Small intestine (tissue), 7 donors: ENCODE data around the gene CHST11. TPM values are rescaled to one million over a fixed set of nuclear protein-coding genes. Genes with fewer than 3 reads are reported as not detected.

Experiments
- DNase-seq, 2 donors: peaks; one replicate each; pipeline versions ENCODE4 v3.0.0 to v3.0.0-alpha.2; 2013
- FAIRE-seq: peaks from 2 replicates; lab custom pipeline; 2012; peaks lifted over from hg19 to GRCh38; lab: Jason Lieb, UNC
- H3K27ac ChIP-seq, 3 donors: one replicate each; pipeline ENCODE4 v1.5.1; 2013; ENCODE audit warnings: low read length in 2 of 3, mild to moderate bottlenecking in 2 of 3, control low read depth in 1 of 3, inconsistent platforms in 1 of 3, low read depth in 1 of 3, moderate library complexity in 1 of 3
- H3K27me3 ChIP-seq, 3 donors: one replicate each; pipeline ENCODE4 v1.6.1; 2013; ENCODE audit warnings: low read length in 3 of 3, inconsistent platforms in 1 of 3; ENCODE audit not compliant: control insufficient read depth in 3 of 3, insufficient read depth in 3 of 3
- H3K36me3 ChIP-seq, 3 donors: one replicate each; pipeline ENCODE4 v1.6.1; 2013; ENCODE audit warnings: low read length in 3 of 3, inconsistent platforms in 1 of 3, low read depth in 1 of 3, mild to moderate bottlenecking in 1 of 3, moderate library complexity in 1 of 3; ENCODE audit not compliant: control insufficient read depth in 3 of 3, insufficient read depth in 2 of 3
- H3K4me1 ChIP-seq, 3 donors: one replicate each; pipeline ENCODE4 v1.6.1; 2013; ENCODE audit warnings: low read length in 2 of 3, inconsistent platforms in 1 of 3, low read depth in 1 of 3, mild to moderate bottlenecking in 1 of 3, moderate library complexity in 1 of 3; ENCODE audit not compliant: control insufficient read depth in 3 of 3, insufficient read depth in 2 of 3
- H3K4me3 ChIP-seq, 3 donors: one replicate each; pipeline ENCODE4 v1.5.1; 2013; ENCODE audit warnings: low read length in 3 of 3, control low read depth in 1 of 3, inconsistent platforms in 1 of 3, low read depth in 1 of 3, mild to moderate bottlenecking in 1 of 3, moderate library complexity in 1 of 3
- H3K9me3 ChIP-seq, 2 donors: one replicate each; pipeline ENCODE4 v1.6.1; 2013; ENCODE audit warnings: low read depth in 1 of 2, low read length in 1 of 2; ENCODE audit not compliant: control insufficient read depth in 2 of 2, insufficient read depth in 1 of 2
- WGBS, 3 donors: extraction: QIAGEN DNeasy Blood & Tissue Kit; methylation state at CpG; one replicate each; pipeline ENCODE4 v1.1.7; 2013; 5-methylcytosine and 5-hydroxymethylcytosine counted together
- polyA plus RNA-seq, 4 donors: library from polyadenylated mRNA; stranded (reverse) in 3 of 4; unstranded in 1 of 4; fragments of 200-250 nt in 3 of 4; fragments of 120-200 nt in 1 of 4; gene quantifications; one replicate each; pipeline versions ENCODE4 v1.2.1 to v1.2.3, GENCODE V29; 2013
- donor health status: healthy with polysubstance abuse.
- donor health status: control.
- donor health status: control.
- donor health status: Bipolar disorder and iron deficiency.
- donor health status: healthy.

CHST11 gene
- polyA plus RNA-seq, 4 donors, result 0.89 to 3.0 (median 2.0) TPM

GRCh38 chr12:104471336-104471735 is 14.6 kb downstream of the CHST11 start:
- peaks cover 0 to 13% (median 0%) of the 10 kb centered on the region in 3 donors for H3K4me1 ChIP-seq
- H3K36me3 ChIP-seq, result peaks cover 0 to 2% (median 0%) of the 10 kb centered on the region in 3 donors
- H3K27me3 ChIP-seq, result no peaks in the 10 kb centered on the region
- H3K4me3 ChIP-seq, result no peak overlapping the region
- whole genome bisulfite sequencing, 3 donors, result 86 to 93% (median 89%) methylated on average over 3 of the region's 3 CpGs
- no peak for DNase-seq
- H3K27ac ChIP-seq, result no peak overlapping the region
- no peaks in the 10 kb centered on the region for H3K9me3 ChIP-seq
- no peak for FAIRE-seq

DNA sequence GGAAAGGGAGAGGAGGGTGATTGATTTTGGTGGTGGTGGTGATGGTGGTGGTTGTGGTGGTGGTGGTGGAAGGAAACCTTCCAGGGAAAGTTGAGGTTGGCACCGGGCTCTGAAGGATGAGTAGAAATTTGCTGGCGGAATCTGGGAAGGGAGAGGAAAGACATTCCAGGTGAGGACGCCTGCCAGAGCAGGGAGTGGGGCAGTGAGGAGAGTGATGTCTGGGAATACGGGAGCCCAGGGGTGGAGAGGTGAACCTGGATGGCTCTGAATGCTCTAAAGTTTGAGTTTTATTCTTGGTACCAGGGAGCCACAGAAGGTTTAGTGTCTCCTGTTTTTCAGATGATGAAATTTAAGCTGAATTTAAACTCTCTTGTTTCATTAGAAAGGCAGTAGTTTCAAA is 16.0 kb downstream of the CHST11 start:
- Histone ChIP-seq H3K9me3 (no peaks in the 10 kb centered on the region), H3K4me1 (peaks cover 0 to 21% (median 0%) of the 10 kb centered on the region in 3 donors), H3K27ac (peak overlapping the region in 1 of 3 donors; percentile 42), H3K4me3 (no peak overlapping the region), H3K27me3 (no peaks in the 10 kb centered on the region), H3K36me3 (peaks cover 0 to 2% (median 0%) of the 10 kb centered on the region in 3 donors)
- no peak for FAIRE-seq
- DNase-seq, result no peak
- 71 to 74% (median 74%) methylated on average over 4 of the region's 4 CpGs for WGBS, 3 donors

DNA sequence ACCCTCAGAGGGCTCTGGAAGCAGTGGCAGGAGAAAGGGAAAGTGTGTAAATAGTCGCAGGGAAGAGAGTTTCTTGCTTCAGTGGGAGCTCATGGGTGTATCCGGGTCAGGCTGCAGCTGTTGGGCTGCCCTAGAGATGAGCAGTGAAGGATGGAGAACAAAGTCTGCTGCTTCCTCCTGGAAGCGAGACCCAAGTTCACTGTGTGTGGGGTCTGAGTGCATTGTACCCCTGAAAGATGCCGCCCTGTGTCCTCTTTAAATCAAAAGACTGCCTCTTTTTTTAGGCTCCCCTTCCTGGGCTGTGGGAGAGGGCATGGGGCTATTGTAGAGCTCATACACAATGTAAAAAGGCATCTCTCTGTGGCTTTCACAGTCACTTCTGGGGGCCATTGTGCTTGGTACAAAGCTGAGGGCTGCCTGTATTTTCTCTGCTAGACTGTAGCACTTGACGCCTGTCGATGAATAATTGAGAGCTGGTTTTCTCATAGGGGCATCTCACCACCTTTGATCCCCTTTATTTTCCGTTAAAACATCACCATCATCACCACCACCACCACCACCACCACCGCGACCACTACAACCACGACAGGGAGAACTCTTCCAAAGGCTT is 16.7 kb downstream of the CHST11 start:
- H3K4me3 ChIP-seq, result no peak overlapping the region
- H3K36me3 ChIP-seq, result peaks cover 0 to 2% (median 0%) of the 10 kb centered on the region in 3 donors
- H3K9me3 ChIP-seq, result no peaks in the 10 kb centered on the region
- WGBS, 3 donors, result 53 to 68% (median 53%) methylated on average over 10 of the region's 10 CpGs
- FAIRE-seq (no peak), DNase-seq (no peak)
- peaks cover 0 to 21% (median 0%) of the 10 kb centered on the region in 3 donors for H3K4me1 ChIP-seq
- H3K27me3 ChIP-seq, result no peaks in the 10 kb centered on the region
- H3K27ac ChIP-seq, result peak overlapping the region in 2 of 3 donors; percentile 16 to 72

- peaks cover 0 to 27% (median 2%) of the 10 kb centered on the region in 3 donors for H3K4me1 ChIP-seq
- no peak overlapping the region for H3K4me3 ChIP-seq
- H3K27me3 ChIP-seq, result no peaks in the 10 kb centered on the region
- H3K36me3 ChIP-seq, result peaks cover 0 to 2% (median 0%) of the 10 kb centered on the region in 3 donors
- H3K27ac ChIP-seq, result no peak overlapping the region
- H3K9me3 ChIP-seq, result no peaks in the 10 kb centered on the region
- 7 to 51% (median 31%) methylated on average over 1 of the region's 1 CpG for WGBS, 3 donors
- DNase-seq (no peak), FAIRE-seq (no peak)
Measured at GRCh38 chr12:104475271-104475670, 18.5 kb downstream of the CHST11 start.

GRCh38 chr12:104477510-104478390 is 21.0 kb downstream of the CHST11 start:
- H3K27me3 ChIP-seq, result no peaks in the 10 kb centered on the region
- no peak for DNase-seq
- H3K9me3 ChIP-seq, result peaks cover 0 to 2% of the 10 kb centered on the region in 2 donors
- H3K27ac ChIP-seq, result peak overlapping the region in 2 of 3 donors; percentile 44 to 80
- H3K4me3 ChIP-seq, result no peak overlapping the region
- no peaks in the 10 kb centered on the region for H3K36me3 ChIP-seq
- WGBS, 3 donors, result 59 to 72% (median 65%) methylated on average over 6 of the region's 6 CpGs
- H3K4me1 ChIP-seq, result peaks cover 0 to 25% (median 2%) of the 10 kb centered on the region in 3 donors
- no peak for FAIRE-seq

DNA sequence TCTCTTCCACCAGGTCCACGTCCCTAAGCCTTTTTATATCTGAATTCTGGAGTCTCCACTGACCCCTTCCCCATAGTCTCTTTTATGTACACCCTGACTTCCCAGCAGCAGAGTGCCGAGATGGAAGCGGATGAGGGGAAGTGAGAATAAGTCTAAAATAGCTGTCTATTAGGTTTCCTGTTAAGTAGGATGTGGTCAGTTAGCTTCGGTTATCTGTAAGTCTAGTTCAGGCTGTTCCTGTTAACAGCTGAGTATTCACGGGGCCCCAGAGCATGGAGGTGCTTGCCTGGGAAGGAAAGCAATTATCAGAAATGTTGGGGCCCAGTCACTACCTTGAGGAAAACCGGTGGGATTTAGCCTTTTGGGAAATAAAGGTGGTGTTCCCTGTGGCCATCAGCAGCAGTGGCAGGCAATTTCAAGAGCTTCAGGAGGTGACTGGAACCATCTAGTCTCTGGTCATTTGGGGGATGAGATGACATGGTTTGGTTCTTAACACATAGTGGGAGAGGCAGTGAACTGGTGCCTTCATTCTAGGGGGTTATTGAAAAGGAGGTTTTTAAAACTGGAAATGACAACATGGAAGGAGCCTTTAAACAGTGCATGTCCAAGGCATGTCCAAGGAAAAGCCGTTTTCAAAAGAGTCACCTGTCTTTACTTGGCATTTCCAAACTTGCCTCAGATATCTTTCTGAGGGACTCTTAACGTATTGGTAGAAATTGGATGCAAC is 21.8 kb downstream of the CHST11 start:
- FAIRE-seq (no peak), DNase-seq (peak in 1 of 2 donors; percentile 63)
- Histone ChIP-seq H3K36me3 (no peaks in the 10 kb centered on the region), H3K27ac (peak overlapping the region in 2 of 3 donors; percentile 22 to 80), H3K9me3 (peaks cover 0 to 2% of the 10 kb centered on the region in 2 donors), H3K27me3 (no peaks in the 10 kb centered on the region), H3K4me1 (peaks cover 0 to 24% (median 2%) of the 10 kb centered on the region in 3 donors), H3K4me3 (no peak overlapping the region)
- 58 to 72% (median 58%) methylated on average over 8 of the region's 8 CpGs for whole genome bisulfite sequencing, 3 donors

- peak overlapping the region in 2 of 3 donors; percentile 22 to 80 for H3K27ac ChIP-seq
- no peak for FAIRE-seq
Measured at GRCh38 chr12:104479123-104479662, 22.4 kb downstream of the CHST11 start.

More at GRCh38 chr12:104479123-104479662, 22.4 kb downstream of the CHST11 start:
- H3K4me1 ChIP-seq, result peaks cover 0 to 21% (median 2%) of the 10 kb centered on the region in 3 donors
- H3K36me3 ChIP-seq, result no peaks in the 10 kb centered on the region
- no peaks in the 10 kb centered on the region for H3K27me3 ChIP-seq
- 75 to 90% (median 84%) methylated on average over 3 of the region's 3 CpGs for WGBS, 3 donors
- DNase-seq, result no peak
- peaks cover 0 to 2% of the 10 kb centered on the region in 2 donors for H3K9me3 ChIP-seq
- no peak overlapping the region for H3K4me3 ChIP-seq
